Smooth muscle cell (in vitro differentiated cells): ENCODE results near the gene GEMIN2. TPM values are rescaled to one million over a fixed set of nuclear protein-coding genes. Genes with fewer than 3 reads are reported as not detected.
"Not testable (repeated sequence)": the region's sequence is repeated elsewhere in the genome, so short reads cannot be mapped to it uniquely, and the experiment has no call there.

Source experiments
- DNase-seq: peaks from one replicate; lab custom pipeline; 2025; ENCODE audit not compliant: unreplicated experiment; lab: John Stamatoyannopoulos, UW
- H2AFZ ChIP-seq: fragments of 200-600 bp; sonication (generic); 2 replicates; pipeline ENCODE4 v1.6.0; 2016; ENCODE audit warnings: antibody characterized with exemption, low read depth, mild to moderate bottlenecking
- H3F3A ChIP-seq: fragments of 200-600 bp; sonication (generic); 2 replicates; pipeline ENCODE4 v1.6.0; 2017; ENCODE audit warnings: antibody characterized with exemption, low read depth
- H3K27ac ChIP-seq: fragments of 200-600 bp; sonication (generic); 2 replicates; pipeline ENCODE4 v1.5.1; 2016; ENCODE audit warnings: low read depth, mild to moderate bottlenecking
- H3K27me3 ChIP-seq: fragments of 200-600 bp; sonication (generic); 2 replicates; pipeline ENCODE4 v1.6.1; 2016; ENCODE audit warnings: low read depth, mild to moderate bottlenecking
- H3K36me3 ChIP-seq: fragments of 200-600 bp; sonication (generic); 2 replicates; pipeline ENCODE4 v1.5.1; 2016; ENCODE audit warnings: low read depth
- H3K4me1 ChIP-seq: fragments of 200-600 bp; sonication (generic); 2 replicates; pipeline ENCODE4 v1.5.1; 2016; ENCODE audit warnings: low read depth
- H3K4me2 ChIP-seq: fragments of 200-600 bp; sonication (generic); 2 replicates; pipeline ENCODE4 v1.6.0; 2016; ENCODE audit warnings: mild to moderate bottlenecking
- H3K4me3 ChIP-seq: fragments of 200-600 bp; sonication (generic); 2 replicates; pipeline ENCODE4 v1.5.1; 2016; ENCODE audit warnings: mild to moderate bottlenecking
- H3K79me2 ChIP-seq: fragments of 200-600 bp; sonication (generic); 2 replicates; pipeline ENCODE4 v1.6.0; 2016; ENCODE audit warnings: low read depth, mild to moderate bottlenecking
- H3K9ac ChIP-seq: fragments of 200-600 bp; sonication (generic); 2 replicates; pipeline ENCODE4 v1.6.0; 2016; ENCODE audit warnings: low read depth
- H3K9me3 ChIP-seq: fragments of 200-600 bp; sonication (generic); replicated peaks from 2 replicates; pipeline ENCODE4 v1.5.1; 2016; ENCODE audit warnings: low read depth
- H4K20me1 ChIP-seq: fragments of 200-600 bp; sonication (generic); 2 replicates; pipeline ENCODE4 v1.6.0; 2016; ENCODE audit warnings: low read depth
- WGBS: methylation state at CpG from one replicate; pipeline ENCODE4 v1.1.7; 2016; ENCODE audit warnings: low lambda C conversion rate; 5-methylcytosine and 5-hydroxymethylcytosine counted together
- polyA plus RNA-seq: library from polyadenylated mRNA; unstranded; fragments of >200 nt; fragmentation: Nextera tagmentation; extraction: Ambion mirVana; gene quantifications from 2 replicates; pipeline ENCODE4 v1.2.1, GENCODE V29; 2016
- total RNA-seq: library from RNA; depleted of rRNA; stranded (reverse); fragments of >200 nt; gene quantifications from 2 replicates; pipeline ENCODE4 v1.2.3, GENCODE V29; 2014
- TF ChIP-seq, protein P1 (sequence below): fragments of 200-600 bp; sonication (generic); IDR thresholded peaks from 2 replicates; pipeline ENCODE4 v1.5.1; 2017; ENCODE audit warnings: borderline replicate concordance, mild to moderate bottlenecking, antibody characterized with exemption; ENCODE audit not compliant: insufficient read depth, poor library complexity, severe bottlenecking

The GEMIN2 gene
- total and polyA plus RNA-seq, 2 experiments from 2014 or later, result 18.1 to 29.6 TPM

DNA sequence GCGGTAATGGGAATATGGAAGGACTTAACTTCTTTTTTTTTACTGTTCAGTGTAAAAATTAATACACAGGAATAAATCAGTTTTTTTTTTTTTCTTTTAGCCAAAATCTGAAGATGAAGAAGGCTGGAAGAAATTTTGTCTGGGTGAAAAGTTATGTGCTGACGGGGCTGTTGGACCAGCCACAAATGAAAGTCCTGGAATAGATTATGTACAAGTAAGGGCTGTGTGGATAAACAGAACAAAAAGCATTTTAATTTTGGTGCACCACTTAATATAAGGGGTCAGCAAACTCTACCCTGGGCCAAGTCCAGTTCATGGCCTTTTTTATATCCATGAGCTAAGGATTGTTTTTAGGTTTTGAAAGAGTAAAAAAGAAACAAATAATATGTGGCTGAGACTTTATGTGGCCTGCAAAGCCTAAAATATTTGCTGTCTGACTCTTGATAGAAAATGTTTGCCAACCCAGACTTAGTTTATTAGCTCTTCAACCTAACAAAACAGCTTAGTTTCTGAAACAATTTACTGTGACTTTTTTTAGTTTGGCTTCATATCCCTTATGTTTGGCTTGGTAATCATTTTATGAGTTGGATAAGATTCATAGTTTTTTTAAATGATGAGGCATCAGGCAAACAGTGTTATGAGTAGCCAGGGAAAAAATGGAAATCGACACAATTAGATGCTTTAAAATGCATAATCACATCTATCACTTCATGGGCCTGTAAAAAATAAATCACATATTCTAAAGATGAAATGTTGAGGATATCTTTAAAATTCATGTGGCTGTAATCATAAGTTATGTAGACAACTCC lies 8.4 kb downstream of the GEMIN2 start:
- H3K4me1 ChIP-seq, result no peaks in the 10 kb centered on the region
- no peaks in the 10 kb centered on the region for H3K27me3 ChIP-seq
- no peak for DNase-seq
- H3K9me3 ChIP-seq, result no peaks in the 10 kb centered on the region
- no peak overlapping the region for H3K9ac ChIP-seq
- H3K27ac ChIP-seq, result no peak overlapping the region
- no peak overlapping the region for H3K4me2 ChIP-seq
- H4K20me1 ChIP-seq, result no peaks in the 10 kb centered on the region
- H3K36me3 ChIP-seq, result peaks cover 17% of the 10 kb centered on the region
- H2AFZ ChIP-seq, result no peak overlapping the region
- TF ChIP-seq, protein P1, sequence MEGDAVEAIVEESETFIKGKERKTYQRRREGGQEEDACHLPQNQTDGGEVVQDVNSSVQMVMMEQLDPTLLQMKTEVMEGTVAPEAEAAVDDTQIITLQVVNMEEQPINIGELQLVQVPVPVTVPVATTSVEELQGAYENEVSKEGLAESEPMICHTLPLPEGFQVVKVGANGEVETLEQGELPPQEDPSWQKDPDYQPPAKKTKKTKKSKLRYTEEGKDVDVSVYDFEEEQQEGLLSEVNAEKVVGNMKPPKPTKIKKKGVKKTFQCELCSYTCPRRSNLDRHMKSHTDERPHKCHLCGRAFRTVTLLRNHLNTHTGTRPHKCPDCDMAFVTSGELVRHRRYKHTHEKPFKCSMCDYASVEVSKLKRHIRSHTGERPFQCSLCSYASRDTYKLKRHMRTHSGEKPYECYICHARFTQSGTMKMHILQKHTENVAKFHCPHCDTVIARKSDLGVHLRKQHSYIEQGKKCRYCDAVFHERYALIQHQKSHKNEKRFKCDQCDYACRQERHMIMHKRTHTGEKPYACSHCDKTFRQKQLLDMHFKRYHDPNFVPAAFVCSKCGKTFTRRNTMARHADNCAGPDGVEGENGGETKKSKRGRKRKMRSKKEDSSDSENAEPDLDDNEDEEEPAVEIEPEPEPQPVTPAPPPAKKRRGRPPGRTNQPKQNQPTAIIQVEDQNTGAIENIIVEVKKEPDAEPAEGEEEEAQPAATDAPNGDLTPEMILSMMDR, result no peak
- H3K4me3 ChIP-seq, result no peak overlapping the region
- H3K79me2 ChIP-seq, result no peaks in the 10 kb centered on the region
- H3F3A ChIP-seq, result no peaks in the 10 kb centered on the region
- WGBS, result 96% methylated on average over 3 of the region's 3 CpGs

DNA sequence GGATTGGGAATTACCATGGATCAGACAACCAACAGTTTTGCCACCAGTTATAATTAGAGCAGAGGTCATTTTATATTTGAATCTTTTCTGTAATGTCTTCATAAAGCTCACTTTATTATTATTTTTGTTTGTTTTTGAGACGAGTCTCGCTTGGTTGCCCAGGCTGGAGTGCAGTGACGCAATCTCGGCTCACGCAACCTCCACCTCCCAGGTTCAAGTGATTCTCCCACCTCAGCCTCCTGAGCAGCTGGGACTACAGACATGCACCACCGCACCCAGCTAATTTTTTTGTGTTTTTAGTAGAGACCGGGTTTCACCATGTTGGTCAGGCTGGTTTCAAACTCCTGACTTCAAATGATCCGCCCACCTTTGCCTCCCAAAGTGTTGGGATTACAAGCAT lies 23.7 kb downstream of the GEMIN2 start:
- H3K9me3 ChIP-seq, H3K27ac ChIP-seq, H3F3A ChIP-seq, H3K4me3 ChIP-seq, H3K9ac ChIP-seq, H3K27me3 ChIP-seq, H3K4me2 ChIP-seq, H4K20me1 ChIP-seq, H3K4me1 ChIP-seq, DNase-seq, H3K79me2 ChIP-seq, H2AFZ ChIP-seq: not testable (repeated sequence)
- 98% methylated on average over 8 of the region's 8 CpGs for WGBS
- peaks cover 13% of the 10 kb centered on the region for H3K36me3 ChIP-seq

DNA sequence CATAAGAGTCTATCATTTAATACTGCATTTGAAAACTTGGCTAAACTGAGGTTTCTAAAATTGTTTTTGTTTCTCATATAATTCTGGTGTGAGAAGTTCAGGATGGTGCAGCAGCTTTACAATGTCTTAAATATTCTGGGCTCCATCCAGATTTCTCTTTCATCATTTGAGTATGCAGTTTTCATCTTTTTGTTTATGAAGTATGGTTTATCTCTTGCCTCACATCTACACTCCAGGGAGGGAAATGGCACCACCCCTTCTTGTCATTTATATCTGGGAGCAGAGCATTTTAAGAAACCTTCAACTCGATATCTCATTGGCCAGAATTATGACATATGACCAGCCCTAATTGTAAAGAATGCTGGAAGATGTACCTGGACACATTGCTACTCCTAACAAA lies 24.3 kb downstream of the GEMIN2 start:
- Histone ChIP-seq H3K79me2 (no peaks in the 10 kb centered on the region), H3K4me3 (no peak overlapping the region), H3K4me2 (no peak overlapping the region), H3F3A (no peaks in the 10 kb centered on the region), H3K27me3 (no peaks in the 10 kb centered on the region), H4K20me1 (no peaks in the 10 kb centered on the region), H3K9ac (no peak overlapping the region), H3K27ac (no peak overlapping the region), H2AFZ (no peak overlapping the region), H3K4me1 (no peaks in the 10 kb centered on the region), H3K36me3 (peaks cover 13% of the 10 kb centered on the region), H3K9me3 (no peaks in the 10 kb centered on the region)
- TF ChIP-seq, protein P1, result no peak
- no peak for DNase-seq
- 96% methylated on average over 1 of the region's 1 CpG for WGBS

DNA sequence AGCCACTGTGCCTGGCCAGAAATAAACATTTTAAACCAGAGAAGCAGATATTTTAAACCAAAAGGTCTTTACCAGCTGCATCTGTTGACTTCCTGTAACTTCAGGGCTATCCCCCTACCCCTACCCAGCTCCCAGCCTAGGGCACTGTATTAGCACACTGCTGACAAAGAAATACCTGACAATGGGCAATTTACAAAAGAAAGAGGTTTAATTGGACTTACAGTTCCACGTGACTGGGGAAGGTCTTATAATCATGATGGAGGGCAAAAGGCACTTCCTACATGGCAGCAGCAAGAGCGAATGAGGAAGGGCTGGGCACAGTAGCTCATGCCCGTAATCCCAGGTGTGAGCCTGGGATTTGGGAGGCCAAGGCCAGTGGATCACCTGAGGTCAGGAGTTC lies 26.0 kb downstream of the GEMIN2 start:
- WGBS, result 97% methylated on average over 3 of the region's 3 CpGs
- no peaks in the 10 kb centered on the region for H3K4me1 ChIP-seq
- no peaks in the 10 kb centered on the region for H3K9me3 ChIP-seq
- no peak overlapping the region for H3K27ac ChIP-seq
- no peak for DNase-seq
- no peak overlapping the region for H2AFZ ChIP-seq
- no peak overlapping the region for H3K4me2 ChIP-seq
- no peak overlapping the region for H3K9ac ChIP-seq
- H3F3A ChIP-seq, result no peaks in the 10 kb centered on the region
- H3K79me2 ChIP-seq, result no peaks in the 10 kb centered on the region
- H3K36me3 ChIP-seq, result peaks cover 13% of the 10 kb centered on the region
- no peaks in the 10 kb centered on the region for H3K27me3 ChIP-seq
- no peaks in the 10 kb centered on the region for H4K20me1 ChIP-seq
- TF ChIP-seq, protein P1, result no peak
- H3K4me3 ChIP-seq, result no peak overlapping the region

DNA sequence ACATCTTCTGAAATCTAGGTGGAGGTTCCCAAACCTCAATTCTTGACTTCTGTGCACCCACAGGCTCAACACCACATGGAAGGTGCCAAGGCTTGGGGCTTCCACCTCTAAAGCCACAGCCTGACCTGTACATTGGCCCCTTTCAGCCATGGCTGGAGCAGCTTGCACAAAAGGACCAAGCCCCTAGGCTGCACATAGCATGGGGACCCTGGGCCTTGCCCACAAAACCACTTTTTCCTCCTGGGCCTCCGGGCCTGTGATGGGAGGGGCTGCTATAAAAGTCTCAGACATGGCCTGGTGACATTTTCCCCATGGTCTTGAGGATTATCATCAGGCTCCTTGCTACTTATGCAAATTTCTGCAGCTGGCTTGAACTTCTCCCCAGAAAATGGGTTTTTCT lies 27.5 kb downstream of the GEMIN2 start:
- not testable (repeated sequence) for H3K79me2 ChIP-seq, H3K4me3 ChIP-seq, H3F3A ChIP-seq, H3K4me2 ChIP-seq, H2AFZ ChIP-seq, H3K9me3 ChIP-seq, H3K9ac ChIP-seq, DNase-seq, H4K20me1 ChIP-seq, H3K27ac ChIP-seq, H3K4me1 ChIP-seq, H3K27me3 ChIP-seq, H3K36me3 ChIP-seq
- 96% methylated on average over 1 of the region's 1 CpG for WGBS

DNA sequence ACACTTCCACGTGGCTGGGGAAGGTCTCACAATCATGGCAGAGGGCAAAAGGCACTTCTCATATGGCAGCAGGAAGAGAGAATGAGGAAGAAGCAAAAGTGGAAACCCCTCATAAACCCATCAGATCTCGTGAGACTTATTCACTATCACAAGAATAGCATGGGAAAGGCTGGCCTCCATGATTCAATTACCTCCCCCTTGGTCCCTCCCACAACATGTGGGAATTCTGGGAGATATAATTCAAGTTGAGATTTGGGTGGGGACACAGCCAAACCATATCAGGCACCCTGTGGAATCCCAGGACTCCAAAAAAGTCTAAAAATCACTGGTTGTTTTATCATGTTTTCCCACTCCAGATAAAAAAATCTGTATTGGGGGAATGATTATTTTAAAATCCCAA lies 29.1 kb downstream of the GEMIN2 start:
- H2AFZ ChIP-seq, H3K27ac ChIP-seq, H3F3A ChIP-seq, H3K36me3 ChIP-seq, H3K4me2 ChIP-seq, H3K9me3 ChIP-seq, H3K9ac ChIP-seq, H3K4me1 ChIP-seq, H4K20me1 ChIP-seq, H3K27me3 ChIP-seq, H3K79me2 ChIP-seq, DNase-seq, H3K4me3 ChIP-seq: not testable (repeated sequence)
- WGBS, result 67% methylated on average over 2 of the region's 2 CpGs
